ENCODE results near the gene CAVIN2.

Gene CAVIN2

GRCh38 chr2:191877875-191878274 lies 31.0 kb upstream of the CAVIN2 start:
- Histone ChIP-seq H3K27ac (ENCODE audit: low read depth, low read length, poor library complexity, severe bottlenecking) (no peak overlapping the region), H3K36me3 (ENCODE audit: insufficient read depth, low read length) (no peaks in the 10 kb centered on the region), H3K79me2 (ENCODE audit: insufficient read depth, low read length) (no peaks in the 10 kb centered on the region), H3K4me3 (ENCODE audit: low read depth, low read length, poor library complexity, severe bottlenecking) (no peak overlapping the region), H3K9ac (ENCODE audit: low read length) (no peak overlapping the region), H3K9me2 (ENCODE audit: low read depth, low read length) (no peaks in the 10 kb centered on the region), H2AFZ (ENCODE audit: low read length) (no peak overlapping the region), H3K4me2 (ENCODE audit: low read length) (no peak overlapping the region), H3K4me1 (ENCODE audit: insufficient read depth, low read length, severe bottlenecking) (no peaks in the 10 kb centered on the region), H3K27me3 (ENCODE audit: insufficient read depth, low read length) (no peaks in the 10 kb centered on the region), H3F3A (ENCODE audit: insufficient read depth, low read length) (no peaks in the 10 kb centered on the region), H4K20me1 (ENCODE audit: insufficient read depth, low read length) (no peaks in the 10 kb centered on the region), H3K9me3 (ENCODE audit: low read length) (no peaks in the 10 kb centered on the region)
- TF ChIP-seq CTCF (IDR thresholded peaks at IDR 0.05; ENCODE audit: low read length) (no peak), EZH2 (IDR thresholded peaks at IDR 0.05; ENCODE audit: borderline replicate concordance, low read length) (no peak)

GRCh38 chr2:191875859-191876258 lies 29.0 kb upstream of the CAVIN2 start:
- no peaks in the 10 kb centered on the region for H3K79me2 ChIP-seq (ENCODE audit: insufficient read depth, low read length)
- H3K9me2 ChIP-seq (ENCODE audit: low read depth, low read length) = no peaks in the 10 kb centered on the region
- TF ChIP-seq CTCF (IDR thresholded peaks at IDR 0.05; ENCODE audit: low read length) (no peak), EZH2 (IDR thresholded peaks at IDR 0.05; ENCODE audit: borderline replicate concordance, low read length) (no peak)
- H3K4me2 ChIP-seq (ENCODE audit: low read length) = no peak overlapping the region
- no peaks in the 10 kb centered on the region for H3K27me3 ChIP-seq (ENCODE audit: insufficient read depth, low read length)
- H2AFZ ChIP-seq (ENCODE audit: low read length) = no peak overlapping the region
- H3K4me1 ChIP-seq (ENCODE audit: insufficient read depth, low read length, severe bottlenecking) = no peaks in the 10 kb centered on the region
- H3K36me3 ChIP-seq (ENCODE audit: insufficient read depth, low read length) = no peaks in the 10 kb centered on the region
- no peak overlapping the region for H3K4me3 ChIP-seq (ENCODE audit: low read depth, low read length, poor library complexity, severe bottlenecking)
- H4K20me1 ChIP-seq (ENCODE audit: insufficient read depth, low read length) = no peaks in the 10 kb centered on the region
- H3K9me3 ChIP-seq (ENCODE audit: low read length) = no peaks in the 10 kb centered on the region
- no peaks in the 10 kb centered on the region for H3F3A ChIP-seq (ENCODE audit: insufficient read depth, low read length)
- no peak overlapping the region for H3K27ac ChIP-seq (ENCODE audit: low read depth, low read length, poor library complexity, severe bottlenecking)
- no peak overlapping the region for H3K9ac ChIP-seq (ENCODE audit: low read length)

GRCh38 chr2:191870744-191871143 lies 23.9 kb upstream of the CAVIN2 start:
- Histone ChIP-seq H3K9me3 (ENCODE audit: low read length) (no peaks in the 10 kb centered on the region), H3K4me2 (ENCODE audit: low read length) (no peak overlapping the region), H3K9ac (ENCODE audit: low read length) (no peak overlapping the region), H3K27me3 (ENCODE audit: insufficient read depth, low read length) (no peaks in the 10 kb centered on the region), H2AFZ (ENCODE audit: low read length) (no peak overlapping the region), H3K36me3 (ENCODE audit: insufficient read depth, low read length) (no peaks in the 10 kb centered on the region), H3K27ac (ENCODE audit: low read depth, low read length, poor library complexity, severe bottlenecking) (no peak overlapping the region), H3K4me3 (ENCODE audit: low read depth, low read length, poor library complexity, severe bottlenecking) (no peak overlapping the region), H4K20me1 (ENCODE audit: insufficient read depth, low read length) (no peaks in the 10 kb centered on the region), H3K79me2 (ENCODE audit: insufficient read depth, low read length) (no peaks in the 10 kb centered on the region), H3F3A (ENCODE audit: insufficient read depth, low read length) (no peaks in the 10 kb centered on the region), H3K9me2 (ENCODE audit: low read depth, low read length) (no peaks in the 10 kb centered on the region), H3K4me1 (ENCODE audit: insufficient read depth, low read length, severe bottlenecking) (no peaks in the 10 kb centered on the region)
- TF ChIP-seq EZH2 (IDR thresholded peaks at IDR 0.05; ENCODE audit: borderline replicate concordance, low read length) (no peak), CTCF (IDR thresholded peaks at IDR 0.05; ENCODE audit: low read length) (no peak)

Measured in OCI-LY1 (cell line).